Endothelial cell of umbilical vein (primary cell): ENCODE data around the gene CFAP99.

ENCODE experiments used
- FOS ChIP-seq: IDR thresholded peaks from 2 replicates; pipeline ENCODE4 v1.6.1; 2011; ENCODE audit warnings: mild to moderate bottlenecking, low read length, moderate library complexity, borderline replicate concordance; ENCODE audit not compliant: insufficient read depth
- GATA2 ChIP-seq: IDR thresholded peaks from 2 replicates; pipeline ENCODE4 v1.7.0; 2011; ENCODE audit warnings: low read depth, mild to moderate bottlenecking, moderate library complexity, mixed read lengths, low read length; ENCODE audit not compliant: insufficient read length, insufficient read depth
- MYC ChIP-seq: IDR thresholded peaks from one replicate; pipeline ENCODE4 v1.6.1; 2011; ENCODE audit warnings: mild to moderate bottlenecking, low read depth, low read length
- TF ChIP-seq, protein P1 (sequence below), 2 donors: IDR thresholded peaks; 1 replicate in 1 of 2; 2 replicates in 1 of 2; pipeline ENCODE4 v1.5.1; 2011; ENCODE audit warnings: low read length in 2 of 2, mild to moderate bottlenecking in 2 of 2, moderate library complexity in 2 of 2, control low read depth in 1 of 2, inconsistent platforms in 1 of 2, low read depth in 1 of 2; ENCODE audit not compliant: insufficient read depth in 1 of 2; ENCODE audit errors: extremely low read depth in 1 of 2

DNA sequence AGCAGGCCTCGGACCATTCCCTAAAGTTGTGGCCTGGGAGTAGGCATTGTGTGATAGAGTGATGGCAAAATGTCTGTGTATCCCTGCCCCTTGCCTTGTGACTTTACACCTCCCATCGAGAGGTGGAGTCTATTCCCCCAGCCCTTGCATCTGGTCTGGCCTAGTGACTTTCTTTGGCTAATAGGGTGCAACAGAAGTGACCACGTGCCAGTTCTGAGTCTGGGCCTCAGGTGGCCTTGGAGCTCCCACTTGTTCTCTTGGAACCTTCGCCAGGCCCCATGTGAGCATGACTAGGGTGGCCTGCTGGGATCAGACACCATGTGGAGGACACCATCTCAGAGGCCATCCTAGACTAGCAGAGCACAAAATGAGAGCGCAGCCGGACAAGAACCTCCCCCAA is 46.3 kb downstream of the CFAP99 start:
- TF ChIP-seq MYC (no peak), GATA2 (no peak), FOS (no peak)
- TF ChIP-seq, protein P1, sequence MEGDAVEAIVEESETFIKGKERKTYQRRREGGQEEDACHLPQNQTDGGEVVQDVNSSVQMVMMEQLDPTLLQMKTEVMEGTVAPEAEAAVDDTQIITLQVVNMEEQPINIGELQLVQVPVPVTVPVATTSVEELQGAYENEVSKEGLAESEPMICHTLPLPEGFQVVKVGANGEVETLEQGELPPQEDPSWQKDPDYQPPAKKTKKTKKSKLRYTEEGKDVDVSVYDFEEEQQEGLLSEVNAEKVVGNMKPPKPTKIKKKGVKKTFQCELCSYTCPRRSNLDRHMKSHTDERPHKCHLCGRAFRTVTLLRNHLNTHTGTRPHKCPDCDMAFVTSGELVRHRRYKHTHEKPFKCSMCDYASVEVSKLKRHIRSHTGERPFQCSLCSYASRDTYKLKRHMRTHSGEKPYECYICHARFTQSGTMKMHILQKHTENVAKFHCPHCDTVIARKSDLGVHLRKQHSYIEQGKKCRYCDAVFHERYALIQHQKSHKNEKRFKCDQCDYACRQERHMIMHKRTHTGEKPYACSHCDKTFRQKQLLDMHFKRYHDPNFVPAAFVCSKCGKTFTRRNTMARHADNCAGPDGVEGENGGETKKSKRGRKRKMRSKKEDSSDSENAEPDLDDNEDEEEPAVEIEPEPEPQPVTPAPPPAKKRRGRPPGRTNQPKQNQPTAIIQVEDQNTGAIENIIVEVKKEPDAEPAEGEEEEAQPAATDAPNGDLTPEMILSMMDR (IDR thresholded peaks at IDR 0.05; ENCODE audit: extremely low read depth in 1 of 2, insufficient read depth in 1 of 2, low read depth in 1 of 2, low read length in 2 of 2) = no peak
